H1 (cell line): ENCODE data around the gene GARS1. TPM values are rescaled to one million over a fixed set of nuclear protein-coding genes. Genes with fewer than 3 reads are reported as not detected.

Experiments
- CBX5 ChIP-seq: fragments of 300-800, 300-1000 bp; sonication (generic); IDR thresholded peaks from 2 replicates; pipeline ENCODE4 v1.7.1; 2016; ENCODE audit warnings: antibody characterized with exemption, low read length, low read depth
- KDM4A ChIP-seq: IDR thresholded peaks from one replicate; pipeline ENCODE4 v1.7.1; 2012; ENCODE audit warnings: low read depth, mild to moderate bottlenecking, moderate library complexity, low read length, inconsistent platforms; ENCODE audit not compliant: severe bottlenecking
- POU5F1 ChIP-seq: IDR thresholded peaks from 2 replicates; pipeline ENCODE4 v1.6.1; 2011; ENCODE audit warnings: low read depth, mild to moderate bottlenecking, low read length, moderate library complexity
- TAF7 ChIP-seq: optimal IDR thresholded peaks from 2 replicates; pipeline ENCODE3; 2011; ENCODE audit warnings: low read depth, mild to moderate bottlenecking, inconsistent platforms, low read length, moderate library complexity, borderline replicate concordance
- polyA plus RNA-seq, 7 experiments: library from polyadenylated mRNA; depleted of rRNA in 3 of 7; stranded (reverse) in 5 of 7; unstranded in 2 of 7; fragments of >200 nt in 5 of 7; fragments of 200-250 nt in 2 of 7; gene quantifications; 1 replicate in 5 of 7; 2 replicates in 1 of 7; 4 replicates in 1 of 7; pipeline versions ENCODE4 v1.2.1 to v1.2.3, GENCODE V29; 2011 to 2013; ENCODE audit warnings: missing spikeins in 2 of 7, mixed read lengths in 2 of 7
- total RNA-seq: library from RNA; stranded (reverse); fragmentation: NEBNext Ultra II Directional; extraction: Animal tissue kit (Norgen Biotek cat#: 25700); gene quantifications from 2 replicates; pipeline ENCODE4 v1.2.1, GENCODE V29; 2021

GARS1 gene
- total and polyA plus RNA-seq, 2 of the 8 experiments (the other 6 are each of a cell fraction or from before 2014, with no cell fraction given) = 270 to 476 TPM

- TF ChIP-seq TAF7 (no peak), POU5F1 (no peak), CBX5 (no peak), KDM4A (no peak)
These were observed 30.3 kb upstream of the GARS1 start (continued) for GRCh38 chr7:30564243-30564892.
